GM18511 (cell line): ENCODE data around the gene NFRKB.

ENCODE experiments used
- ATAC-seq: cut with Tn5 transposase; IDR thresholded peaks from one replicate; pipeline ENCODE4 v1.9.1; 2021; ENCODE audit warnings: mild to moderate bottlenecking, moderate library complexity; ENCODE audit not compliant: unreplicated experiment

Gene NFRKB

GRCh38 chr11:129846508-129847335 is 48.7 kb downstream of the NFRKB start:
- no peak for ATAC-seq
